ENCODE results near the gene UBE2I.

UBE2I gene

DNA sequence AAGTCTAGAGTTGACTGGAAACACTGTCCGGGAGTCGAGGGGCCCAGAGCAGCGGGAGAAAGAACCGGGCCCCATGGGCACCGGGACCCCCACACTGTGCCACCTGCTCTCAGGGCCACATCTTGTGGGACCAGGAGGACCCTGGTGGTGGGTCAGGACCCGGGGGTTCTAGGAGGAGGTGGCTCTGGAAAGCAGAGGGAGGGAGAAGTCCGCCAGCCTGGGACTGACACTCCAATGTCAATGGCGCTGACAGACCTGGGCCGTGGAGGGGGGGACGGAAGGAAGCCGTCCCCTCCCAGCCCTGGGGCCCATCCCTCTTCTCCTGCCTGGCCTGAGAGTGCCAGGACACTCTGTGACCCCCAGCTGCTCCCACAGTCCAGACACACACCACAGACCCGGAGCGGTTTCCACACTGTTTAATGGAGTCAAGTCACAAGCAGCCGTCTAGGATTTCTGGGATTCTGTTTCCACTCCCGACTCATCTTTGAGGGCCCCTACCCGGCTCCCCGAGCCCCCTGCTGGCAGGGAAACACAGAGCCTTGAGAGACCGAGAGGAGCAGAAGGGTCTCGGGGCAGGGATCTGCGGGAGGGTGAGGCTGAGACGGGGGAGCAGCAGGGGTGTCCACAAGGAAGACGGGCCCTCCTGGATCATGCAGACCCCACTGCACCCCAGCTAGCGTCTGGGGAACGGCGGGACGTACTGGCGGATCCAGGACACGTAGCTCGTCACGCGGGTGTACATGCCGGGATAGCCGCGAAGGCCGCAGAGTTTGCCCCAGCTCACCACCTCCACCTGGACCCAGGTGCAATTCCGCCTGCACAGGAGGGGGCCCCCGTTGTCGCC is 23.5 kb upstream of the UBE2I start:
- TF ChIP-seq, protein P1, sequence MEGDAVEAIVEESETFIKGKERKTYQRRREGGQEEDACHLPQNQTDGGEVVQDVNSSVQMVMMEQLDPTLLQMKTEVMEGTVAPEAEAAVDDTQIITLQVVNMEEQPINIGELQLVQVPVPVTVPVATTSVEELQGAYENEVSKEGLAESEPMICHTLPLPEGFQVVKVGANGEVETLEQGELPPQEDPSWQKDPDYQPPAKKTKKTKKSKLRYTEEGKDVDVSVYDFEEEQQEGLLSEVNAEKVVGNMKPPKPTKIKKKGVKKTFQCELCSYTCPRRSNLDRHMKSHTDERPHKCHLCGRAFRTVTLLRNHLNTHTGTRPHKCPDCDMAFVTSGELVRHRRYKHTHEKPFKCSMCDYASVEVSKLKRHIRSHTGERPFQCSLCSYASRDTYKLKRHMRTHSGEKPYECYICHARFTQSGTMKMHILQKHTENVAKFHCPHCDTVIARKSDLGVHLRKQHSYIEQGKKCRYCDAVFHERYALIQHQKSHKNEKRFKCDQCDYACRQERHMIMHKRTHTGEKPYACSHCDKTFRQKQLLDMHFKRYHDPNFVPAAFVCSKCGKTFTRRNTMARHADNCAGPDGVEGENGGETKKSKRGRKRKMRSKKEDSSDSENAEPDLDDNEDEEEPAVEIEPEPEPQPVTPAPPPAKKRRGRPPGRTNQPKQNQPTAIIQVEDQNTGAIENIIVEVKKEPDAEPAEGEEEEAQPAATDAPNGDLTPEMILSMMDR (IDR thresholded peaks at IDR 0.05) = no peak
- TF ChIP-seq ZFX (IDR thresholded peaks at IDR 0.05; ENCODE audit: borderline replicate concordance) = no peak
- no peak overlapping the region for H3K27ac ChIP-seq

DNA sequence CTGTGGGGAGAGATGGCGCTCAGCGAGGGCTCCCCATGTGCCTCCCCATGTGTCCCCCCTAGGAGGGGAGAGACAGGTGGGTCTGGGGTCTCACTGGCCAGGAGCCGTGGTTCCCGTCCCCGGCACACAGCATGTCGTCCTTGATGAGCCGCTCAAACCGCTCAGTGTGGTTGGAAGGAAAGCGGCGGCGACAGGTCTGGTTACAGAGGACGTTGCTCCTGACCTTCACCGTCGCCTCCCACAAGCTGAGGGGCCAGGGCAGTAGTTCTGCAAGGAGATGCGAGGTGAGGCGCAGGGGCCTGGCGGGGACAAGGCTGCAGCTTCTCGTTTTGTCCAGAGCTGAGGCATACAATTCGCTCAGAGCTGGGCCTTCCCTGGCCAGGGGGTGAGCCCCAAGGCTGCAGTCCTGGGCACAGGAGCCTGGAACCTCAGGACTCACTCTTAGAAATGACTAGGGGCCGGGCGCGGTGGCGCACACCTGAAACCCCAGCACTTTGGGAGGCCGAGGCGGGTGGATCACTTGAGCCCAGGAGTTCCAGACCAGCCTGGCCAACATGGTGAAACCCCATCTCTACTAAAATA is 22.8 kb upstream of the UBE2I start:
- no peak overlapping the region for H3K27ac ChIP-seq
- TF ChIP-seq, protein P1 (IDR thresholded peaks at IDR 0.05) = no peak
- no peak for TF ChIP-seq ZFX (IDR thresholded peaks at IDR 0.05; ENCODE audit: borderline replicate concordance)

DNA sequence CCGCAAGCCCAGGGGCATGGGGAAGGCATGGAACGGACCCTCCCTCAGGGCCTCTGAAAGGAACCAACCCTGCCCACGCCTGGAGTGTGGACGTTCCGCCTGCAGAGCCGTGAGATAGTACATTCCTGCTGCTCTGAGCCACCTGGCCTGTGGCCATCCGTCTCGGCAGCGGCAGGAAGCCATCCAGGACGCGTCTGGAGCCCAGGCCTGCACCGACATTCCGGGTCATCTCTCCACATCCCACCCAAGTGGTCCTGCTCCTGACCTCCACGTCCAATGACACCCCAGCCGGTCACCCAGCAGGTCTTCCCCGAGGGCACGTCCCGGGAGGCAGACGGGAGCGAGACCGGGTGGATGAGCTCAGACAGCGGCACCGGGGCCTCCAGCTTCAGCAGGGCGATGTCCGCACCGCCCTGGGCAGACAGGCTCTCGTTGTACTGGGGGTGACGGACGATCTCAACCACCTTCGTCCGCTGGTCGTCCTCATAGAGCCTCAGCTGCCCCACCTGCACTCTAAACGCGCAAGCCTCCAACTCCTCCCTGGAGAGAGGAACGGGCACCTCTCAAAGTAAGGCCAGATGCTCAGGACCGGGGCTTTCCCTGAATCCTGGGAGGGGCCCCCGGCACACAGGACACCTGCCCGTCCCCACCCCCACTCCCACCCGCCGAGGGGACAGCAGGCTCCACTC is 21.3 kb upstream of the UBE2I start:
- TF ChIP-seq, protein P1 (IDR thresholded peaks at IDR 0.05) = no peak
- no peak for TF ChIP-seq ZFX (IDR thresholded peaks at IDR 0.05; ENCODE audit: borderline replicate concordance)
- no peak overlapping the region for H3K27ac ChIP-seq

DNA sequence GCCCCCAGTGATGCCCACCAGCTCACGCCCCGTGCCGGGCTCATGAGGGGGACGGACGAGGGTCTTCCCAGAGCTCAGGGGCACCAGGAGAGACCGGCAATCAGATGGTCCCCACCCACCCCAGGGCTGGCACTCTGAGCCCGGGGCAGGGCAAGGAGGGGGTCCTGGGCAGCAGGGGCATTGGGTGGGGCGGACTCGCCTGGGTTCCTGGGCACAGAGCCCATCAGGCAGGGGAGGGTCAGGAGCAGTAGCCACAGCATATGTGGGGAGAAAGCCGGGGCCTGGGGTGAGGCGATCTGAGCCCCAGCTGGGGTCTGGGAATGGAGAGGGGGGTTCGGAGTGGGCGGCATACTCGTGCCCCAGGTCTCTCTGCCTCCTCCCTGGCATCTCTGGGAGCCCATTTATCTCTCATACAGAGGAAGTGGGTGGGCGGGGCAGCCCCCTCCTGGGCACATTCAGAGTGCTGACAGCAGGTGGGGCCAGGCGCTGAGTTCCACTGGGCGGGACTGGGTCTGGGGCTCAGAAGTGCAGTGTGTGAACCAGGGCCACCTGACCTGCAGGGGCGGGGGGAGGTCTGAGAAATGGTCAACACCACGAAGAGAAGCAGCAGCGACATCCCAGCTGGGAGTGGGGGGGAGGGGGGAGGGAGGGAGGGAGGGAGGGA is 20.5 kb upstream of the UBE2I start:
- H3K27ac ChIP-seq = no peak overlapping the region
- TF ChIP-seq, protein P1 (IDR thresholded peaks at IDR 0.05) = no peak
- no peak for TF ChIP-seq ZFX (IDR thresholded peaks at IDR 0.05; ENCODE audit: borderline replicate concordance)

DNA sequence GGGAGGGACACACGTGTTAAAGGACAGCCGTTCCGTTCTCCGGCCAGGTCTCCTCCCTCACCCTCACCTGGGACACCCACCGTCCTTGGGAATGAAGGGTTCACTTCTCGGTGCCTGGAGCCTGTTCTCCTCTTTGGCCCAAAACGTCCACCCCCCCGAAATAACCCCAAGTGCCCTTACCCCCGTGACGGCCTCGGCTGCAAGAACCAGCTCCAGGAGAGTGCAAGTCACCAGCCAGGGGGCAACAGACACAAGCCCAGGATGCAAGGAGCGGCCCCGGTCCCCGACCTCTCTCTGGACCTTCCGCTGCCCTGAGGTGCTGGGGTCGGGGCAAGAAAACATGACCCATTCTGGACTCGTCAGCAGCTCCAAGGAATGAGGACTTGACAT is 20.0 kb upstream of the UBE2I start:
- no peak for TF ChIP-seq ZFX (IDR thresholded peaks at IDR 0.05; ENCODE audit: borderline replicate concordance)
- TF ChIP-seq, protein P1 (IDR thresholded peaks at IDR 0.05) = no peak
- H3K27ac ChIP-seq = no peak overlapping the region

DNA sequence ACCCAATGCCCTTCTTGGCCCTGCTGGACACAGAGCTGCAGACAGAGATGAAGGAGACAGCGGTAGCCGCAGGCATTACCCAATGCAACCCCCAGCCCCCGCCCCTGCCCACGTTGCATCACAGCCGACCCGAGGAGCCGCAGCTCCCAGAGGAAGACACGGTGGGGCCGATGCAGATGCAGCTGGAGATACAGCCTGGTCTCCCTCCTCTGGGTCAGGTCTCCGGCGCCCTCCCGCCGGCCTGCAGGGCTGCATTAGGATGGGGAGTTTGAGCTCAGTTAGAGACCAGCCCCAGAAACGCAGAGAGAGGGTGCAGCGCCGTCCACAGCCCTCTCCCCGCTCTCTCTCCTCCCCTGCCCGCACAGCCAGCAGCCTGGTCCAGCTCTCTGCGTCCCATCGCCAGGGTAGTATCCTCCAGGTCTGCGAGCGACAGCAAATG is 19.4 kb upstream of the UBE2I start:
- H3K27ac ChIP-seq = no peak overlapping the region
- no peak for TF ChIP-seq ZFX (IDR thresholded peaks at IDR 0.05; ENCODE audit: borderline replicate concordance)
- TF ChIP-seq, protein P1 (IDR thresholded peaks at IDR 0.05) = no peak
